Testis (tissue), 2 donors: ENCODE data around the gene MTRF1.

Experiments
- CTCF ChIP-seq, 3 experiments: fragments of 450-650 bp in 2 of 3; fragments of 200-600 bp in 1 of 3; sonication (generic) in 1 of 3; IDR thresholded peaks; one replicate each; pipeline ENCODE4 v1.5.1; 2016 to 2019; ENCODE audit warnings: antibody characterized with exemption in 3 of 3, mild to moderate bottlenecking in 2 of 3, moderate library complexity in 1 of 3
- POLR2A ChIP-seq: fragments of 450-650 bp; IDR thresholded peaks from one replicate; pipeline ENCODE4 v1.6.1; 2017; ENCODE audit warnings: antibody characterized with exemption, mild to moderate bottlenecking, moderate library complexity

DNA sequence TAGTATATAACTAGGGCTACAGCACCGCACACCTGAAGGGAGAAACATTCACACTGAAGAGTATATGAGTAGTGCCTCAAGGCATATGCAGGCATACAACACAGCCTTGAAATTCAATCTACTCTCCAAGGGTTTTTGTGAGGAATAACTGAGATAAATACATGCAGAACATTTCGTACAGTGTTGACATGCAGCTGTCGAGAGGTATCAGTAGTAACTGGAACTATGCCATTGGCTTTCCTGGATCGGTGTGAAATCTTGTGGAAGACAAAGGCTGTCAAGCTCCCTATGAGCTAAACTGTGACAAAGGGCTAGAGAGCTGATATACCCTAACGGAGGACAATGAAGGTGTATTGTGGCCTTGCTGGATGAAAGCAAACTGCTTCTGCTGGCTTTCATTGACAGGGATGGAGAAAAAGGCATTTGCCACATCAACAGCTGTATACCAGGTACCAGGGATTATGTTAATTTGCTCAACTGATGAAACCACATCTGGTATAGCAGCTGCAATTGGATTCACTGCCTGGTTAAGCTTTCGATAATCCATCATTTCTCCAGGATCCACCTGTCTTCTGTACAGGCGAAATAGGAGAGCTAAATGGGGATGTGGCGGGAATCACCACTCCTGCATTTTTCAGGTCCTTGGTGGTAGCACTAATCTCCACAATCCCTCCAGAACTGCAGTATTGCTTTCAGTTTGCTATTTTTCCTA lies 16.3 kb downstream of the MTRF1 start:
- TF ChIP-seq POLR2A (no peak), CTCF (IDR thresholded peaks at IDR 0.05) (no peak)
